Keratinocyte (primary cell): ENCODE results near the gene ARL14EPL.

ENCODE experiments used
- EZH2 ChIP-seq: IDR thresholded peaks from one replicate; pipeline ENCODE4 v1.6.1; 2012; ENCODE audit warnings: inconsistent platforms, mild to moderate bottlenecking, low read length, moderate library complexity
- TF ChIP-seq, protein P1 (sequence below), 3 experiments: IDR thresholded peaks in 1 of 3; conservative IDR thresholded peaks in 1 of 3; optimal IDR thresholded peaks in 1 of 3; 2 replicates in 2 of 3; 3 replicates in 1 of 3; pipeline versions ENCODE3 to v1.5.1; 2011; ENCODE audit warnings: low read length in 3 of 3, mild to moderate bottlenecking in 3 of 3, moderate library complexity in 2 of 3, control low read depth in 1 of 3, inconsistent platforms in 1 of 3; ENCODE audit not compliant: insufficient read depth in 2 of 3; ENCODE audit errors: extremely low read depth in 1 of 3

DNA sequence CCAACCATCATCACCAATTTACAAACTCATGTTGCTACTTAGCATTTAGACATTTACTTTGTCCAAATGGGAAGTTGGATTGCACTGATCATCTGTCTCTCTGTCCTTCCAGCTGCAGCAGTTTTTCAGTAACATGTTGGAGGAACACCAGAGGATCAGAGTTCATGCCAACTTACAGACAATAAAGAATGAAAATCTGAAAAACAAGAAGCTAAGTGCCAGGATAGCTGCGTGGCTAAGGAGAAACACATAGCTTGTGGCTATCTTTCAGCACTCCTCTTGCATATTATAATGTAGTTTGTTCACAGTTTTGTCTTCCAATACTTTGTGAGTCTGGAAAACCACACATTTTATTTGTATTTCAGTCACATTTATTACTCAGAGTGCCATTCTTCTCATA is 6.4 kb upstream of the ARL14EPL start:
- TF ChIP-seq, protein P1, sequence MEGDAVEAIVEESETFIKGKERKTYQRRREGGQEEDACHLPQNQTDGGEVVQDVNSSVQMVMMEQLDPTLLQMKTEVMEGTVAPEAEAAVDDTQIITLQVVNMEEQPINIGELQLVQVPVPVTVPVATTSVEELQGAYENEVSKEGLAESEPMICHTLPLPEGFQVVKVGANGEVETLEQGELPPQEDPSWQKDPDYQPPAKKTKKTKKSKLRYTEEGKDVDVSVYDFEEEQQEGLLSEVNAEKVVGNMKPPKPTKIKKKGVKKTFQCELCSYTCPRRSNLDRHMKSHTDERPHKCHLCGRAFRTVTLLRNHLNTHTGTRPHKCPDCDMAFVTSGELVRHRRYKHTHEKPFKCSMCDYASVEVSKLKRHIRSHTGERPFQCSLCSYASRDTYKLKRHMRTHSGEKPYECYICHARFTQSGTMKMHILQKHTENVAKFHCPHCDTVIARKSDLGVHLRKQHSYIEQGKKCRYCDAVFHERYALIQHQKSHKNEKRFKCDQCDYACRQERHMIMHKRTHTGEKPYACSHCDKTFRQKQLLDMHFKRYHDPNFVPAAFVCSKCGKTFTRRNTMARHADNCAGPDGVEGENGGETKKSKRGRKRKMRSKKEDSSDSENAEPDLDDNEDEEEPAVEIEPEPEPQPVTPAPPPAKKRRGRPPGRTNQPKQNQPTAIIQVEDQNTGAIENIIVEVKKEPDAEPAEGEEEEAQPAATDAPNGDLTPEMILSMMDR (optimal IDR thresholded peaks at IDR 0.05 in 1 of 3, IDR thresholded peaks at IDR 0.05 in 1 of 3, conservative IDR thresholded peaks at IDR 0.05 in 1 of 3; ENCODE audit: extremely low read depth in 1 of 3, insufficient read depth in 2 of 3, low read length in 3 of 3) = no peak
- no peak for TF ChIP-seq EZH2
